B cell (primary cell): ENCODE results near the gene NVL. TPM values are rescaled to one million over a fixed set of nuclear protein-coding genes. Genes with fewer than 3 reads are reported as not detected.

Experiments
- ATAC-seq: fragments of 200-7000 bp; cut with Tn5 transposase; one replicate; pipeline ENCODE4 v1.10.0; 2021; ENCODE audit warnings: low read depth, mild to moderate bottlenecking, moderate number of reproducible peaks, moderate library complexity
- CTCF ChIA-PET: fragments of 350-600 bp; sonication (Branson Sonifier 250); formaldehyde crosslinking; loops from one replicate; lab custom pipeline; 2021; ENCODE audit warnings: antibody characterized with exemption, inconsistent platforms; lab: Charles Lee
- POLR2A ChIA-PET: fragments of 350-600 bp; sonication (Branson Sonifier 250); formaldehyde crosslinking; loops from one replicate; lab custom pipeline; 2021; ENCODE audit warnings: antibody characterized with exemption; lab: Charles Lee
- DNase-seq: peaks from one replicate; pipeline ENCODE4 v3.0.0; 2013
- H2AFZ ChIP-seq: 2 replicates; pipeline ENCODE4 v1.6.1; 2012; ENCODE audit warnings: mild to moderate bottlenecking, low read depth, low read length; ENCODE audit not compliant: insufficient read depth, poor library complexity, severe bottlenecking
- H3K27ac ChIP-seq, 2 donors: 1 replicate in 1 of 2; 2 replicates in 1 of 2; pipeline ENCODE4 v1.5.1; 2012 to 2013; ENCODE audit warnings: low read length in 2 of 2, mild to moderate bottlenecking in 2 of 2, moderate library complexity in 1 of 2
- H3K27me3 ChIP-seq, 4 experiments: fragments of 200-600 bp in 1 of 4; sonication (generic) in 1 of 4; replicated peaks in 1 of 4; 1 replicate in 2 of 4; 2 replicates in 2 of 4; pipeline versions ENCODE4 v1.6.1 to v1.7.0; 2013 to 2016; ENCODE audit warnings: low read length in 3 of 4, mild to moderate bottlenecking in 2 of 4, mixed read lengths in 1 of 4, moderate library complexity in 1 of 4; ENCODE audit not compliant: insufficient read depth in 4 of 4, control insufficient read depth in 3 of 4; ENCODE audit errors: control extremely low read depth in 1 of 4
- H3K36me3 ChIP-seq, 2 experiments: replicated peaks in 1 of 2; 1 replicate in 1 of 2; 2 replicates in 1 of 2; pipeline versions ENCODE4 v1.6.1 to v1.7.1; 2013; ENCODE audit warnings: low read length in 1 of 2; ENCODE audit not compliant: insufficient read depth in 2 of 2, control insufficient read depth in 1 of 2; ENCODE audit errors: control extremely low read depth in 1 of 2, extremely low read depth in 1 of 2
- H3K4me1 ChIP-seq, 2 donors: fragments of 200-600 bp in 1 of 2; sonication (generic) in 1 of 2; 1 replicate in 1 of 2; 2 replicates in 1 of 2; pipeline versions ENCODE4 v1.5.1 to v1.6.1; 2013 to 2017; ENCODE audit warnings: low read length in 2 of 2; ENCODE audit not compliant: control insufficient read depth in 2 of 2, insufficient read depth in 2 of 2
- H3K4me2 ChIP-seq: replicated peaks from 2 replicates; pipeline ENCODE3; 2012; ENCODE audit warnings: mild to moderate bottlenecking, low read depth, low read length; ENCODE audit not compliant: poor library complexity, severe bottlenecking
- H3K4me3 ChIP-seq, 5 experiments: fragments of 200-600 bp in 1 of 5; sonication (generic) in 1 of 5; 1 replicate in 3 of 5; 2 replicates in 2 of 5; pipeline versions ENCODE4 v1.5.1 to v1.7.0; 2011 to 2016; ENCODE audit warnings: low read length in 4 of 5, mild to moderate bottlenecking in 4 of 5, low read depth in 2 of 5, control low read depth in 1 of 5, moderate library complexity in 1 of 5; ENCODE audit not compliant: insufficient read depth in 1 of 5; ENCODE audit errors: control extremely low read depth in 1 of 5, extremely low read depth in 1 of 5
- H3K79me2 ChIP-seq: fragments of 200-600 bp; sonication (generic); one replicate; pipeline ENCODE4 v1.6.0; 2016; ENCODE audit warnings: low read length; ENCODE audit not compliant: control insufficient read depth, insufficient read depth
- H3K9ac ChIP-seq: fragments of 200-600 bp; sonication (generic); 2 replicates; pipeline ENCODE4 v1.6.1; 2017; ENCODE audit warnings: mild to moderate bottlenecking, low read length, moderate library complexity
- H3K9me3 ChIP-seq, 3 donors: one replicate each; pipeline versions ENCODE4 v1.6.1 to v1.7.1; 2013; ENCODE audit warnings: low read length in 2 of 3; ENCODE audit not compliant: control insufficient read depth in 2 of 3, insufficient read depth in 1 of 3; ENCODE audit errors: control extremely low read depth in 1 of 3
- H4K20me1 ChIP-seq: 2 replicates; pipeline ENCODE4 v1.6.0; 2012; ENCODE audit warnings: mild to moderate bottlenecking, low read length; ENCODE audit not compliant: insufficient read depth, control insufficient read depth, poor library complexity, severe bottlenecking
- H3K27ac Mint-ChIP-seq: one replicate; pipeline ENCODE4 v1.8.0; 2021; ENCODE audit warnings: mixed read lengths
- H3K27me3 Mint-ChIP-seq: one replicate; pipeline ENCODE4 v1.8.0; 2021; ENCODE audit warnings: mixed read lengths
- H3K4me1 Mint-ChIP-seq: one replicate; pipeline ENCODE4 v1.8.0; 2021; ENCODE audit warnings: mixed read lengths
- H3K4me3 Mint-ChIP-seq: one replicate; pipeline ENCODE4 v1.8.0; 2021; ENCODE audit warnings: mixed read lengths
- H3K9me3 Mint-ChIP-seq: one replicate; pipeline ENCODE4 v1.8.0; 2022; ENCODE audit warnings: mixed read lengths; ENCODE audit not compliant: insufficient read depth
- EZH2 ChIP-seq: IDR thresholded peaks from 2 replicates; pipeline ENCODE4 v1.6.1; 2012; ENCODE audit warnings: borderline replicate concordance, low read depth, mild to moderate bottlenecking, moderate library complexity, low read length; ENCODE audit not compliant: insufficient read depth, poor library complexity, severe bottlenecking
- WGBS: methylation state at CpG from one replicate; pipeline ENCODE4 v1.1.5; 2013; ENCODE audit warnings: missing lambda C conversion rate; ENCODE audit not compliant: insufficient coverage; 5-methylcytosine and 5-hydroxymethylcytosine counted together
- intact Hi-C: fragments of 100-400 bp; cut with micrococcal nuclease; formaldehyde crosslinking; loops from one replicate; pipeline ENCODE4 v1.10.0; 2022
- polyA plus RNA-seq: library from polyadenylated mRNA; depleted of rRNA; stranded (reverse); fragments of >200 nt; gene quantifications from 2 replicates; pipeline ENCODE4 v1.2.3, GENCODE V29; 2012
- total RNA-seq, 2 donors: library from RNA; stranded (reverse); fragments of 120-200 nt in 1 of 2; gene quantifications; 1 replicate in 1 of 2; 2 replicates in 1 of 2; pipeline versions ENCODE4 v1.2.3 to v1.2.4, GENCODE V29; 2013 to 2022
- TF ChIP-seq, protein P1 (sequence below): fragments of 200-600 bp; IDR thresholded peaks from one replicate; pipeline ENCODE4 v1.8.0; 2022; ENCODE audit warnings: antibody characterized with exemption, mild to moderate bottlenecking

The NVL gene
- total and polyA plus RNA-seq, 2 donors (not counting 1 experiment from before 2014, with no cell fraction given), result 28.1 to 45.5 TPM

- TF ChIP-seq, protein P1, sequence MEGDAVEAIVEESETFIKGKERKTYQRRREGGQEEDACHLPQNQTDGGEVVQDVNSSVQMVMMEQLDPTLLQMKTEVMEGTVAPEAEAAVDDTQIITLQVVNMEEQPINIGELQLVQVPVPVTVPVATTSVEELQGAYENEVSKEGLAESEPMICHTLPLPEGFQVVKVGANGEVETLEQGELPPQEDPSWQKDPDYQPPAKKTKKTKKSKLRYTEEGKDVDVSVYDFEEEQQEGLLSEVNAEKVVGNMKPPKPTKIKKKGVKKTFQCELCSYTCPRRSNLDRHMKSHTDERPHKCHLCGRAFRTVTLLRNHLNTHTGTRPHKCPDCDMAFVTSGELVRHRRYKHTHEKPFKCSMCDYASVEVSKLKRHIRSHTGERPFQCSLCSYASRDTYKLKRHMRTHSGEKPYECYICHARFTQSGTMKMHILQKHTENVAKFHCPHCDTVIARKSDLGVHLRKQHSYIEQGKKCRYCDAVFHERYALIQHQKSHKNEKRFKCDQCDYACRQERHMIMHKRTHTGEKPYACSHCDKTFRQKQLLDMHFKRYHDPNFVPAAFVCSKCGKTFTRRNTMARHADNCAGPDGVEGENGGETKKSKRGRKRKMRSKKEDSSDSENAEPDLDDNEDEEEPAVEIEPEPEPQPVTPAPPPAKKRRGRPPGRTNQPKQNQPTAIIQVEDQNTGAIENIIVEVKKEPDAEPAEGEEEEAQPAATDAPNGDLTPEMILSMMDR, result no peak
- TF ChIP-seq EZH2, result no peak
- Mint-ChIP-seq H3K27ac (peak overlapping the region; percentile 73), H3K9me3 (no peaks in the 10 kb centered on the region), H3K27me3 (no peaks in the 10 kb centered on the region), H3K4me1 (peaks cover 36% of the 10 kb centered on the region), H3K4me3 (peak overlapping the region; percentile 76)
- Histone ChIP-seq H4K20me1 (no peaks in the 10 kb centered on the region), H3K9ac (peak overlapping the region; percentile 40), H3K79me2 (no peaks in the 10 kb centered on the region), H2AFZ (no peak overlapping the region), H3K27ac (peak overlapping the region; percentile 24 to 25), H3K4me2 (peak overlapping the region; percentile 73), H3K27me3 (no peaks in the 10 kb centered on the region), H3K4me3 (peak overlapping the region in 2 of 5 experiments; percentile 16 to 24), H3K4me1 (peaks cover 38 to 40% of the 10 kb centered on the region in 2 donors), H3K9me3 (no peaks in the 10 kb centered on the region), H3K36me3 (no peaks in the 10 kb centered on the region)
- CTCF ChIA-PET, result interaction anchor here (0.9 to 1.0 kb wide), 2 partner anchors 12 to 20 kb away, joined by 3 to 4 read pairs; partner anchors contain the start of gene DEGS1
- DNase-seq, result peak; percentile 82
- intact Hi-C loops, result loop anchor here (2.0 to 5.0 kb wide), 2 partner anchors 21 to 36 kb away; partner anchors contain the start of gene DEGS1
- POLR2A ChIA-PET, result interaction anchor here (0.5 to 0.9 kb wide), 2 partner anchors 8 to 20 kb away, joined by 4 read pairs; partner anchors contain the start of gene DEGS1
- ATAC-seq, result peak; percentile 85
- WGBS, result 17% methylated on average over 1 of the region's 8 CpGs
Measured at GRCh38 chr1:224203243-224204016, 126.5 kb downstream of the NVL start.

DNA sequence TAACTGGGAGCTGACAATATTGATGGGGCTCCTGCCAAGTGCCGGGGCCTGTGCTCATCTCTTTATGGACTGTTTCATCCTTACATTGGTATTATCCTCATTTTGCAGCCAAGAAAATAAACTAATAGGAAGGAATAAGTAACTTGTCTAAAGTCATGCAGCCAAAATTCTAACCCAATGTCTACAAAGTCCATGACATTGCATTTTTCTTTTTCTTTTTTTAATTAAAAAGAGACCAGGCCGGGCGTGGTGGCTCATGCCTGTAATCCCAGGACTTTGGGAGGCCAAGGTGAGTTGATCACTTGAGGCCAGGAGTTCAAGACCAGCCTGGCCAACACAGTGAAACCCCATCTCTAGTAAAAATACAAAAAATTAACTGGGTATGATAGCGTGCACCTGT lies 128.1 kb downstream of the NVL start:
- ChIA-PET POLR2A (no interaction called here), CTCF (interaction anchor here (0.6 kb wide), 1 partner anchor 113 kb away, joined by 4 read pairs; no protein-coding TSS in a partner anchor)
- WGBS, result 94% methylated on average over 3 of the region's 4 CpGs
- Histone ChIP-seq H3K4me1 (peaks cover 38 to 40% of the 10 kb centered on the region in 2 donors), H2AFZ (no peak overlapping the region), H4K20me1 (no peaks in the 10 kb centered on the region), H3K79me2 (no peaks in the 10 kb centered on the region), H3K36me3 (no peaks in the 10 kb centered on the region), H3K4me3 (no peak overlapping the region), H3K4me2 (no peak overlapping the region), H3K9ac (no peak overlapping the region), H3K27me3 (no peaks in the 10 kb centered on the region), H3K9me3 (no peaks in the 10 kb centered on the region), H3K27ac (no peak overlapping the region)
- intact Hi-C loops, result loop anchor here (5.0 kb wide), 1 partner anchor 35 kb away; no protein-coding TSS in a partner anchor
- Mint-ChIP-seq H3K27me3 (no peaks in the 10 kb centered on the region), H3K27ac (no peak overlapping the region), H3K9me3 (no peaks in the 10 kb centered on the region), H3K4me1 (peaks cover 39% of the 10 kb centered on the region), H3K4me3 (no peak overlapping the region)
- TF ChIP-seq, protein P1, result no peak
- no peak for TF ChIP-seq EZH2
- ATAC-seq, result no peak
- no peak for DNase-seq
